Heart left ventricle (tissue), 13 donors: Measurements from ENCODE around the gene NSF.

Experiments
- CTCF ChIP-seq, 12 donors: fragments of 200-600 bp; sonication (generic) in 4 of 12; IDR thresholded peaks; one replicate each; pipeline versions ENCODE4 v1.5.0 to v1.8.0; 2018 to 2022; ENCODE audit warnings: antibody characterized with exemption in 12 of 12, mild to moderate bottlenecking in 5 of 12
- POLR2A ChIP-seq, 2 donors: fragments of 450-650 bp; IDR thresholded peaks; one replicate each; pipeline ENCODE4 v1.6.1; 2017; ENCODE audit warnings: antibody characterized with exemption in 2 of 2, mild to moderate bottlenecking in 2 of 2, moderate library complexity in 2 of 2
- donor health status: ischemic (EF 13 %, LVEDD 7.1; RV severe dilation, severe dysfunction).
- donor health status: DM: no; HTN: yes; CAD: no.
- donor health status: DM: no; HTN: no; CAD: no.
- donor health status: ischemic (EF 25% LVEDD 6.9; RV normal size, moderate dysfunction).
- donor health status: ischemic (EF 25% LVEDD 5.7; RV mildly dilated, moderate dysfunction).
- donor health status: ischemic (EF 35%, LVEDD 5.7; RV mildly dilated, moderate dysfunction).
- donor health status: nonischemic (EF 11% LVEDD 7.7; RV severe dilation, severe dysfunction).
- donor health status: DM: yes; HTN: yes; CAD: no.
- donor health status: PGD.
- donor health status: ischemic (EF 29% LVEDD 5.4; RV normal size, mild dysfunction).
- donor health status: nonischemic (EF 23%, LVEDD 6.1; RV moderate dilation, normal function).

- no peak for TF ChIP-seq CTCF (IDR thresholded peaks at IDR 0.05)
- TF ChIP-seq POLR2A (IDR thresholded peaks at IDR 0.05): no peak
Observed at GRCh38 chr17:46780003-46780373, 189.5 kb downstream of the NSF start.
